CD8-positive, alpha-beta memory T cell (primary cell): Measurements from ENCODE around the gene KLHL17. TPM values are rescaled to one million over a fixed set of nuclear protein-coding genes. Genes with fewer than 3 reads are reported as not detected.

Experiments used
- CTCF ChIA-PET: fragments of 350-600 bp; sonication (Branson Sonifier 250); formaldehyde crosslinking; loops from one replicate; lab custom pipeline; 2021; ENCODE audit warnings: antibody characterized with exemption; lab: Charles Lee
- POLR2A ChIA-PET: fragments of 350-600 bp; sonication (Branson Sonifier 250); formaldehyde crosslinking; loops from one replicate; lab custom pipeline; 2021; ENCODE audit warnings: antibody characterized with exemption; lab: Charles Lee
- DNase-seq, 5 donors: peaks; one replicate each; pipeline versions ENCODE4 v3.0.0 to v3.0.0-alpha.2; 2020 to 2022; ENCODE audit warnings: mixed read lengths in 1 of 5
- H3K27ac ChIP-seq: one replicate; pipeline ENCODE4 v1.7.0; 2013; ENCODE audit warnings: low read depth, mild to moderate bottlenecking, low read length, moderate library complexity
- H3K27me3 ChIP-seq: 2 replicates; pipeline ENCODE4 v1.7.0; 2013; ENCODE audit warnings: low read length, mild to moderate bottlenecking; ENCODE audit not compliant: insufficient read depth, poor library complexity, severe bottlenecking
- H3K36me3 ChIP-seq: 2 replicates; pipeline ENCODE4 v1.7.0; 2013; ENCODE audit warnings: mild to moderate bottlenecking, low read length, moderate library complexity; ENCODE audit not compliant: insufficient read depth
- H3K4me1 ChIP-seq: 2 replicates; pipeline ENCODE4 v1.7.0; 2013; ENCODE audit warnings: mild to moderate bottlenecking, low read length, moderate library complexity; ENCODE audit not compliant: insufficient read depth
- H3K4me3 ChIP-seq: 2 replicates; pipeline ENCODE4 v1.7.0; 2013; ENCODE audit warnings: mild to moderate bottlenecking, low read length
- H3K9me3 ChIP-seq: 2 replicates; pipeline ENCODE4 v1.7.0; 2013; ENCODE audit warnings: mild to moderate bottlenecking, low read length
- H3K27ac Mint-ChIP-seq, 8 donors: one replicate each; pipeline ENCODE4 v1.8.0; 2020 to 2021; ENCODE audit warnings: mixed read lengths in 8 of 8, mild to moderate bottlenecking in 6 of 8, inconsistent platforms in 3 of 8, moderate library complexity in 3 of 8
- H3K27me3 Mint-ChIP-seq, 2 donors: one replicate each; pipeline ENCODE4 v1.8.0; 2020 to 2021; ENCODE audit warnings: mixed read lengths in 2 of 2, mild to moderate bottlenecking in 1 of 2, moderate library complexity in 1 of 2
- H3K36me3 Mint-ChIP-seq, 3 donors: one replicate each; pipeline ENCODE4 v1.8.0; 2020 to 2021; ENCODE audit warnings: mixed read lengths in 3 of 3, inconsistent platforms in 1 of 3, mild to moderate bottlenecking in 1 of 3
- H3K4me1 Mint-ChIP-seq, 3 donors: one replicate each; pipeline ENCODE4 v1.8.0; 2020 to 2021; ENCODE audit warnings: mixed read lengths in 3 of 3, inconsistent platforms in 1 of 3, mild to moderate bottlenecking in 1 of 3
- H3K4me3 Mint-ChIP-seq, 7 donors: one replicate each; pipeline ENCODE4 v1.8.0; 2020 to 2021; ENCODE audit warnings: mixed read lengths in 7 of 7, mild to moderate bottlenecking in 6 of 7, moderate library complexity in 4 of 7, inconsistent platforms in 2 of 7
- H3K9me3 Mint-ChIP-seq, 5 donors: one replicate each; pipeline ENCODE4 v1.8.0; 2020 to 2022; ENCODE audit warnings: mixed read lengths in 5 of 5, mild to moderate bottlenecking in 3 of 5, moderate library complexity in 2 of 5, inconsistent platforms in 1 of 5
- polyA plus RNA-seq: library from polyadenylated mRNA; unstranded; fragments of 300-500 nt; fragmentation: Illumina TruSeq; gene quantifications from one replicate; pipeline ENCODE4 v1.2.3, GENCODE V29; 2021
- total RNA-seq, 2 experiments: library from RNA; stranded (reverse); gene quantifications; one replicate each; pipeline ENCODE4 v1.2.3, GENCODE V29; 2021

The KLHL17 gene
- total and polyA plus RNA-seq, 3 experiments from 2014 or later: 1.4 to 28.6 (median 27.6) TPM

GRCh38 chr1:1013105-1013921 lies 52.9 kb downstream of the KLHL17 start, which contains the start of gene ISG15:
TSS of gene ISG15 (plus strand) at chr1:1013497. CDS start at chr1:1013574, 77 bp downstream.
- H3K27me3 ChIP-seq: no peaks in the 10 kb centered on the region
- Mint-ChIP-seq H3K4me3 (peak within 1 kb of the TSS; percentile 94 to 99 (median 97)), H3K4me1 (peaks cover 23 to 38% (median 26%) of the 10 kb centered on the region in 3 donors), H3K27me3 (peaks cover 3 to 12% of the 10 kb centered on the region in 2 donors), H3K27ac (peak within 1 kb of the TSS; percentile 93 to 99 (median 98)), H3K36me3 (peaks cover 0 to 8% (median 0%) of the 10 kb centered on the region in 3 donors), H3K9me3 (no peaks in the 10 kb centered on the region)
- H3K4me1 ChIP-seq: peaks cover 21% of the 10 kb centered on the region
- ChIA-PET POLR2A (interaction anchor here (1.3 to 2.0 kb wide), 2 partner anchors 12 to 103 kb away, joined by 3 to 6 read pairs; partner anchors contain the start of gene C1orf159), CTCF (interaction anchor here (1.0 to 3.0 kb wide), 11 partner anchors 9 to 144 kb away, joined by 3 to 21 read pairs (median 5); no protein-coding TSS in a partner anchor)
- peak; percentile 84 to 94 (median 87) for DNase-seq
- no peaks in the 10 kb centered on the region for H3K36me3 ChIP-seq
- no peaks in the 10 kb centered on the region for H3K9me3 ChIP-seq
- H3K4me3 ChIP-seq: peak within 1 kb of the TSS; percentile 87
- H3K27ac ChIP-seq: peak within 1 kb of the TSS; percentile 83

DNA sequence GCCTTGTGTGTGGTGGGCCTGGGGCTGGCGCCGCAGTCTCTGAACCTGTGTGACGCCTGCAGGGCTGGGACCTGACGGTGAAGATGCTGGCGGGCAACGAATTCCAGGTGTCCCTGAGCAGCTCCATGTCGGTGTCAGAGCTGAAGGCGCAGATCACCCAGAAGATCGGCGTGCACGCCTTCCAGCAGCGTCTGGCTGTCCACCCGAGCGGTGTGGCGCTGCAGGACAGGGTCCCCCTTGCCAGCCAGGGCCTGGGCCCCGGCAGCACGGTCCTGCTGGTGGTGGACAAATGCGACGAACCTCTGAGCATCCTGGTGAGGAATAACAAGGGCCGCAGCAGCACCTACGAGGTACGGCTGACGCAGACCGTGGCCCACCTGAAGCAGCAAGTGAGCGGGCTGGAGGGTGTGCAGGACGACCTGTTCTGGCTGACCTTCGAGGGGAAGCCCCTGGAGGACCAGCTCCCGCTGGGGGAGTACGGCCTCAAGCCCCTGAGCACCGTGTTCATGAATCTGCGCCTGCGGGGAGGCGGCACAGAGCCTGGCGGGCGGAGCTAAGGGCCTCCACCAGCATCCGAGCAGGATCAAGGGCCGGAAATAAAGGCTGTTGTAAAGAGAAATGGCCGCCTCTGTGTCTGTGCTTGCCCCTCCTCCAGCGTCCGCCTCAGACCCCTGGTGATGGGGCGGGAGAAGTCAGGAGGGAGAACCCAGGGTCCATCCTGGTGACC lies 53.7 kb downstream of the KLHL17 start:
- Mint-ChIP-seq H3K4me3 (peak overlapping the region; percentile 94 to 99 (median 97)), H3K4me1 (peaks cover 23 to 40% (median 25%) of the 10 kb centered on the region in 3 donors), H3K36me3 (peaks cover 0 to 8% (median 0%) of the 10 kb centered on the region in 3 donors), H3K9me3 (no peaks in the 10 kb centered on the region), H3K27ac (peak overlapping the region; percentile 93 to 99 (median 98)), H3K27me3 (peaks cover 3 to 9% of the 10 kb centered on the region in 2 donors)
- Histone ChIP-seq H3K9me3 (no peaks in the 10 kb centered on the region), H3K27ac (peak overlapping the region; percentile 83), H3K4me3 (peak overlapping the region; percentile 87), H3K36me3 (no peaks in the 10 kb centered on the region), H3K27me3 (no peaks in the 10 kb centered on the region), H3K4me1 (peaks cover 24% of the 10 kb centered on the region)
- peak in 4 of 5 donors; percentile 19 to 61 (median 40) for DNase-seq
- ChIA-PET CTCF (interaction anchor here (1.0 to 3.0 kb wide), 12 partner anchors 8 to 145 kb away, joined by 3 to 21 read pairs (median 5); no protein-coding TSS in a partner anchor), POLR2A (interaction anchor here (1.1 to 2.0 kb wide), 3 partner anchors 13 to 102 kb away, joined by 3 to 6 read pairs (median 4); partner anchors contain the start of gene C1orf159)

DNA sequence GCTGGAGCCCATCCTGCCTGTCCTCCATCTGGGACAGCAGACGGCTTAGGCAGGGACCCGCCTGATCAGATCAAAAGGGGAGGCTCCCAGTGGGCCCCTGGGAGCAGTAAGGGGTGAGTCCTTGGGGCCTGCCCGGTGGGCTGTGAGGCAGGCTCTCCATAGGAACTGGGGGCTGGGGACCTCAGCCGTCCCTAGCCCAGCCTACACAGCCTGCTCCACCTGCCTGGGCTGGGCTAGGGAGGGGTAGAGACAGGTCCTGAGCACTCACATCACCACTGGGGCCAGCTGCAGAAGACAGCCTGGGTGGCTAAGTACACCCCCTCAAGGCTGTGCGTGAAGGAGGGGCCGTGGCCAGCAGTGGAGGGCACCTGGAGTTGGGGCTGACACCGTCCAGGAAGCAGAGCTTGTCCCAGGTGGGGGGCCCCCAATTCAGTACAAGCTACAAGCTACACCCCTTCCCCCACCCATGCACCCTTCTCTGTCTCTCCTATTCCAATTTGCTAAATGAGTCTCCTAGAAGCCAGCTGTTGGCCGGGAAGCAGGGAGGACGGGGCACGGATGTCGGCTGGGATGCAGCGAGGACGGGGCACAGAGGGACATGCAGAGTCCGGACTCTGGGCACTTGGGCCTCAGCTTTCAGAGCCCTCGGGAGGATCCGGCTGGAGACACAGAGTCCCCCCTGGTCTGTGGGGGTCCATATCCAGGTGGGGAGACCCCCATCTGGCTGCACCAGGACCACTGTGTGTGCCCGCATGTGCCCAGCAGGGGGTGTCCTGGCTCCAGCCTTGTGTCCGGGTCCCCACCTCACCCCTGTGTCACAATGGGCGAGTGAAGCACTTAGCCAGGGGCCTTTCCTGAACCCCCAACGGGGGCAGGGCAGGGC lies 54.7 kb downstream of the KLHL17 start:
- peak overlapping the region; percentile 87 for H3K4me3 ChIP-seq
- ChIA-PET POLR2A (interaction anchor here (0.7 to 2.0 kb wide), 3 partner anchors 14 to 49 kb away, joined by 3 to 6 read pairs (median 4); no protein-coding TSS in a partner anchor), CTCF (interaction anchor here (1.2 to 3.0 kb wide), 6 partner anchors 13 to 104 kb away, joined by 3 to 21 read pairs (median 6); no protein-coding TSS in a partner anchor)
- H3K9me3 ChIP-seq: no peaks in the 10 kb centered on the region
- Mint-ChIP-seq H3K9me3 (no peaks in the 10 kb centered on the region), H3K4me3 (peak overlapping the region; percentile 94 to 99 (median 97)), H3K27me3 (peaks cover 3 to 7% of the 10 kb centered on the region in 2 donors), H3K27ac (peak overlapping the region in 7 of 8 donors; percentile 46 to 97 (median 87)), H3K36me3 (peaks cover 0 to 8% (median 0%) of the 10 kb centered on the region in 3 donors), H3K4me1 (peaks cover 23 to 42% (median 25%) of the 10 kb centered on the region in 3 donors)
- H3K27me3 ChIP-seq: no peaks in the 10 kb centered on the region
- peak overlapping the region; percentile 83 for H3K27ac ChIP-seq
- H3K36me3 ChIP-seq: no peaks in the 10 kb centered on the region
- no peak for DNase-seq
- peaks cover 25% of the 10 kb centered on the region for H3K4me1 ChIP-seq

Other genes with a start within 250 kb of the KLHL17 start
- not detected for gene SAMD11, start 36.7 kb upstream of the KLHL17 start, total RNA-seq
- gene SAMD11, start 36.7 kb upstream of the KLHL17 start, polyA plus RNA-seq: 0.20 TPM
- gene NOC2L, start 1.3 kb upstream of the KLHL17 start, total RNA-seq: 100 to 1,000 TPM; 175 to 187 TPM
- gene NOC2L, start 1.3 kb upstream of the KLHL17 start, polyA plus RNA-seq: 72.3 TPM
- gene PLEKHN1, start 5.9 kb downstream of the KLHL17 start, total RNA-seq: 1 to 10 TPM; 2.7 to 3.5 TPM
- 0.49 TPM for gene PLEKHN1, start 5.9 kb downstream of the KLHL17 start, polyA plus RNA-seq
- not detected for gene PERM1, start 21.5 kb downstream of the KLHL17 start, total RNA-seq
- not detected for gene PERM1, start 21.5 kb downstream of the KLHL17 start, polyA plus RNA-seq
- gene HES4, start 39.5 kb downstream of the KLHL17 start, total RNA-seq: under 1 TPM; 0.24 to 0.62 TPM
- gene HES4, start 39.5 kb downstream of the KLHL17 start, polyA plus RNA-seq: not detected
- gene ISG15, start 52.9 kb downstream of the KLHL17 start, total RNA-seq: 10 to 100 TPM; 16.9 to 20.4 TPM
- gene ISG15, start 52.9 kb downstream of the KLHL17 start, polyA plus RNA-seq: 250 TPM
- 1 to 10 TPM; 7.1 to 8.0 TPM for gene AGRN, start 59.5 kb downstream of the KLHL17 start, total RNA-seq
- not detected for gene AGRN, start 59.5 kb downstream of the KLHL17 start, polyA plus RNA-seq
- not detected for gene RNF223, start 113.7 kb downstream of the KLHL17 start, total RNA-seq
- gene RNF223, start 113.7 kb downstream of the KLHL17 start, polyA plus RNA-seq: not detected
- 10 to 100 TPM; 18.7 to 20.8 TPM for gene C1orf159, start 155.5 kb downstream of the KLHL17 start, total RNA-seq
- gene C1orf159, start 155.5 kb downstream of the KLHL17 start, polyA plus RNA-seq: 7.9 TPM
- gene TTLL10, start 213.3 kb downstream of the KLHL17 start, total RNA-seq: not detected
- gene TTLL10, start 213.3 kb downstream of the KLHL17 start, polyA plus RNA-seq: not detected
- gene TNFRSF18, start 246.0 kb downstream of the KLHL17 start, total RNA-seq: 10 to 100 TPM; 91.0 to 97.1 TPM
- gene TNFRSF18, start 246.0 kb downstream of the KLHL17 start, polyA plus RNA-seq: 2.0 TPM